IgD-negative memory B cell (primary cell): ENCODE results near the gene CEP162. TPM values are rescaled to one million over a fixed set of nuclear protein-coding genes. Genes with fewer than 3 reads are reported as not detected.

Source experiments
- H3K27ac Mint-ChIP-seq, 3 donors: one replicate each; pipeline ENCODE4 v1.8.0; 2020 to 2022; ENCODE audit warnings: mild to moderate bottlenecking in 3 of 3, mixed read lengths in 3 of 3, moderate library complexity in 1 of 3
- H3K27me3 Mint-ChIP-seq: one replicate; pipeline ENCODE4 v1.8.0; 2021; ENCODE audit warnings: mixed read lengths
- H3K36me3 Mint-ChIP-seq: one replicate; pipeline ENCODE4 v1.8.0; 2020; ENCODE audit warnings: mild to moderate bottlenecking, mixed read lengths
- H3K4me1 Mint-ChIP-seq, 3 donors: one replicate each; pipeline ENCODE4 v1.8.0; 2020 to 2022; ENCODE audit warnings: mixed read lengths in 3 of 3, mild to moderate bottlenecking in 1 of 3
- H3K4me3 Mint-ChIP-seq, 4 donors: one replicate each; pipeline ENCODE4 v1.8.0; 2020 to 2022; ENCODE audit warnings: mild to moderate bottlenecking in 4 of 4, mixed read lengths in 4 of 4, moderate library complexity in 3 of 4
- H3K9me3 Mint-ChIP-seq, 3 donors: one replicate each; pipeline ENCODE4 v1.8.0; 2020 to 2021; ENCODE audit warnings: mixed read lengths in 3 of 3, mild to moderate bottlenecking in 1 of 3
- polyA plus RNA-seq: library from polyadenylated mRNA; unstranded; fragments of 300-500 nt; fragmentation: Illumina TruSeq; gene quantifications from one replicate; pipeline ENCODE4 v1.2.3, GENCODE V29; 2021

The CEP162 gene
- polyA plus RNA-seq = 7.1 TPM

GRCh38 chr6:84227434-84228197, at the start of gene CEP162:
Gene CEP162 (minus strand): TSS chr6:84227643. CDS start chr6:84226393, 1,250 bp downstream.
- peak within 1 kb of the TSS; percentile 98 to 100 (median 100) for H3K4me3 Mint-ChIP-seq
- H3K27ac Mint-ChIP-seq = peak within 1 kb of the TSS; percentile 91 to 96 (median 94)
- H3K36me3 Mint-ChIP-seq = no peaks in the 10 kb centered on the region
- peaks cover 2% of the 10 kb centered on the region for H3K27me3 Mint-ChIP-seq
- no peaks in the 10 kb centered on the region for H3K9me3 Mint-ChIP-seq
- H3K4me1 Mint-ChIP-seq = peaks cover 9 to 11% (median 10%) of the 10 kb centered on the region in 3 donors

- H3K27ac Mint-ChIP-seq = no peak overlapping the region
- H3K4me1 Mint-ChIP-seq = no peaks in the 10 kb centered on the region
- H3K36me3 Mint-ChIP-seq = peaks cover 1% of the 10 kb centered on the region
- H3K9me3 Mint-ChIP-seq = peaks cover 0 to 2% (median 0%) of the 10 kb centered on the region in 3 donors
- no peaks in the 10 kb centered on the region for H3K27me3 Mint-ChIP-seq
- H3K4me3 Mint-ChIP-seq = no peak overlapping the region
Measured at GRCh38 chr6:84274856-84275255, 47.4 kb upstream of the CEP162 start.

DNA sequence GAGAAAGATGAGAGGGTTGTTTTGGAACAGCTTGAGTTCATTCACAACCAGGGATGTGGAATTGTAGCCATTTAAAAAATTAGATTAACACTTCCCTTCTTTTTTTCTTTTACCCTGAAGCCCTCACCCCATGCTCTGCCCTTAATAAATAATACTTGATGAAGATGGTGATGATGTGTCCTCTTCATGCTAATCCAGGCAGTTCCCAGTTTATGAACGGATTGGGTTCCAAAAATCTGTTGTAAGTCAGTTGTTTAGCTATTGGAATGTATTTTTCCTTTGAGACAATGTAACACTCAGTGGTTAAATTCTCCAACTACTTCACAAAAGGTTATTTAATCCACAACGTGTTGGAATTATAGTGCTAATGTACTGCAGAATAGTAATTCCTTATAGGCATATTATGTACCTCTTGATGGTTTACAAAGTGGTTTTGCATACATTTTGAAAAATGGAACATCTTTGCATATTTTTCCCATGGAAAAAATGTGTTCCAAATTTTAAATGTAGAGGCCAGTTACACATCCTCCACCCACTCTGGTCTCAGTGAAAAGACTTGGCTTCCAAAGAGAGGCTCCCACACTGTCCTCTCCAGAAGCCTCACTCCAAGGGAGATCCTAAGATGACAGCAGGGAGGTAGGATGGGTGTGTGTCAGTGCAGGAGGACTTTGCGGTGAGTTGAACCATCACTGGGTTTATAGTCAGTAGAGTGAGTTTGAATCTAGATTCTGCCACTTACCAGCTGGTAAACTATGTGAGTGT, 45.8 kb upstream of the CEP162 start:
- Mint-ChIP-seq H3K9me3 (peaks cover 0 to 2% (median 0%) of the 10 kb centered on the region in 3 donors), H3K4me3 (no peak overlapping the region), H3K36me3 (peaks cover 1% of the 10 kb centered on the region), H3K27me3 (peaks cover 1% of the 10 kb centered on the region), H3K27ac (no peak overlapping the region), H3K4me1 (no peaks in the 10 kb centered on the region)

GRCh38 chr6:84272298-84272697, 44.9 kb upstream of the CEP162 start:
- peaks cover 1% of the 10 kb centered on the region for H3K27me3 Mint-ChIP-seq
- peaks cover 1% of the 10 kb centered on the region for H3K36me3 Mint-ChIP-seq
- H3K4me1 Mint-ChIP-seq = no peaks in the 10 kb centered on the region
- no peak overlapping the region for H3K4me3 Mint-ChIP-seq
- no peak overlapping the region for H3K27ac Mint-ChIP-seq
- H3K9me3 Mint-ChIP-seq = peaks cover 0 to 2% (median 0%) of the 10 kb centered on the region in 3 donors

- H3K36me3 Mint-ChIP-seq = peaks cover 1% of the 10 kb centered on the region
Measured at GRCh38 chr6:84271061-84271716, 43.7 kb upstream of the CEP162 start.

DNA sequence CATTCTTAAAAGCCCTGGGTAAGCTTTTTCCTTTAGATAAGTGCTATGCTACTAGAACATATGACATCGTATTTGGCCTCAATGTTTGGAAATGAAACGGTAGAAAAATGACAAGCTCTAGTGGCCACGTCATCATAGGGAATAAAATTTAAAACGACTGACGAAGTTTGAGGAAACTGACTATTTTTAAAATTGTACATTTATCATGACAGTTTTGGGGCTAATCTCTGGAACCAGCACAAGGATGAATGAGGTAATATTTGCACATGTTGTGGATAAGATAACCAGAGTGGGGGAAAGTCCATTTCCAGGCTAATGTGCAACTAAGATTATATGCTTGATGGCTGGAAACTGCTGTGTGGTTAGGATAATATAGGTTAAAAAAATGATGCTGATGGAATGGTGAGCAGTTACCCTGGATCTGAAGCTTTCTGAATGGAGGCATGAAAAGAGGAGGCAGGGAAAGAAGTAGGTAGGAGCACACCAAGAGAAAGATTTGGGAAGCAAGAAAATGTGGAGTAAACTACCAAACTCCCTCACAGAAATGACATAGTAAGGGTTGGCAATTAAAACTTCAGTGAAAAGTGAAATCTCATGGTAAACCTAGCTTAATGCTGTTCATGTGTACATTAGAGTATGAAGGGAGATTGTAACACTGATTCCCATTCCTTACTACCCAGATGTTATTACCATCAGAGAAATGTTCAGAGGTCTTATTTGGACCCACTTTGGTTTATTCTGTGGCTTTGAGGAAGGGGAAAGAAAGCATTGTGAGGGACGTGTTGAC, 42.7 kb upstream of the CEP162 start:
- Mint-ChIP-seq H3K36me3 (peaks cover 1% of the 10 kb centered on the region), H3K27ac (no peak overlapping the region), H3K27me3 (peaks cover 1% of the 10 kb centered on the region), H3K9me3 (no peaks in the 10 kb centered on the region), H3K4me3 (no peak overlapping the region), H3K4me1 (no peaks in the 10 kb centered on the region)

More at GRCh38 chr6:84271061-84271716, 43.7 kb upstream of the CEP162 start:
- peaks cover 1% of the 10 kb centered on the region for H3K27me3 Mint-ChIP-seq
- peaks cover 0 to under 1% (median 0%) of the 10 kb centered on the region in 3 donors for H3K9me3 Mint-ChIP-seq
- H3K4me1 Mint-ChIP-seq = no peaks in the 10 kb centered on the region
- no peak overlapping the region for H3K27ac Mint-ChIP-seq
- no peak overlapping the region for H3K4me3 Mint-ChIP-seq

- Mint-ChIP-seq H3K27me3 (peaks cover 1% of the 10 kb centered on the region), H3K27ac (no peak overlapping the region), H3K36me3 (peaks cover 1% of the 10 kb centered on the region), H3K4me3 (no peak overlapping the region), H3K4me1 (no peaks in the 10 kb centered on the region), H3K9me3 (no peaks in the 10 kb centered on the region)
Measured at GRCh38 chr6:84268781-84269180, 41.3 kb upstream of the CEP162 start.

DNA sequence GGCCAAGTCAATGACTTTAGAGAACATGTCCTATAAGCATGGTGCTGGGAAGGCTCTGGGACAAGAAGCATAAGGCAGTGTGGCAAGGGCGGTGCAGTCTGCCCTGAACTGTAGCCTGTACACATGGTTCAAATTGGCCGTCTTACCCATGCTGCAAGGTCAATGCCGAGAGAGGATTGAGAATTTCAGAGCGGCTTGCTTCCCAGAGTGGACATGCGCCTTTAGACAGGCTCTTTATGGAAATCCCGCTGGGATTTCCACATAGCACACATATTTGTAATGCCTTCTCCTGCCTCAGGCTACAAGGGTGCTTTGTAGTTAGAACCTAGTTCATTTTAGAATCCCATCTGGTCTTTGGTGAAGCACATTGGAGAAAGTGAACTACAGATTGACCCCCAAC, 36.1 kb upstream of the CEP162 start:
- Mint-ChIP-seq H3K9me3 (no peaks in the 10 kb centered on the region), H3K27ac (no peak overlapping the region), H3K4me1 (peaks cover 0 to 5% (median 2%) of the 10 kb centered on the region in 3 donors), H3K4me3 (no peak overlapping the region), H3K27me3 (peaks cover 2% of the 10 kb centered on the region), H3K36me3 (no peaks in the 10 kb centered on the region)

- Mint-ChIP-seq H3K4me3 (no peak overlapping the region), H3K4me1 (peaks cover 0 to 6% (median 2%) of the 10 kb centered on the region in 3 donors)
Measured at GRCh38 chr6:84260926-84261325, 33.5 kb upstream of the CEP162 start.

DNA sequence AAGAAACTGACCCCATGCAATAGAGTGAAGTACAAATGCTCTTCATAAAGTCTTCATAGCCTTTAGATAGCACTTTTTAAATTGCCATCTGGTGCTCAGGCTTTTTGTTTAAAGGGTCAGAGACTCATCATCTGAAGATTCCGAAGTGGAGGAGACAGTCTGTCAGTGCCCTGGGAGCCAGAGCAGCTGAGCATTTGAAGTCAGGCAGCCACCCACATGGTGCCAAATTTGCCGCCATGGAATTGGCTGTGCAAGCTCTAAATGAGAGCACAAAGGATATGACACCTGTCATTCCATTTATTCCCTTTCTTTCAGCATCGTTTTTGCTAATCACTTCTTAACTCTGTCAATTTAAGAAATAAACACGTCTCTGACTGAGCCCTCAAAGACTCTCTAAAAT, 32.8 kb upstream of the CEP162 start:
- H3K27me3 Mint-ChIP-seq = peaks cover 2% of the 10 kb centered on the region
- H3K9me3 Mint-ChIP-seq = no peaks in the 10 kb centered on the region
- H3K36me3 Mint-ChIP-seq = no peaks in the 10 kb centered on the region

More at GRCh38 chr6:84260926-84261325, 33.5 kb upstream of the CEP162 start:
- Mint-ChIP-seq H3K27me3 (peaks cover 2% of the 10 kb centered on the region), H3K27ac (no peak overlapping the region), H3K9me3 (no peaks in the 10 kb centered on the region), H3K36me3 (no peaks in the 10 kb centered on the region)

GRCh38 chr6:84258866-84259265, 31.4 kb upstream of the CEP162 start:
- no peaks in the 10 kb centered on the region for H3K9me3 Mint-ChIP-seq
- H3K36me3 Mint-ChIP-seq = no peaks in the 10 kb centered on the region
- H3K4me1 Mint-ChIP-seq = peaks cover 0 to 6% (median 2%) of the 10 kb centered on the region in 3 donors
- H3K4me3 Mint-ChIP-seq = peak overlapping the region in 1 of 4 donors; percentile 73
- peaks cover 4% of the 10 kb centered on the region for H3K27me3 Mint-ChIP-seq
- H3K27ac Mint-ChIP-seq = no peak overlapping the region

More for the DNA sequence above, 32.8 kb upstream of the CEP162 start:
- Mint-ChIP-seq H3K4me1 (peaks cover 0 to 6% (median 2%) of the 10 kb centered on the region in 3 donors), H3K27ac (no peak overlapping the region), H3K4me3 (no peak overlapping the region)

GRCh38 chr6:84258268-84258667, 30.8 kb upstream of the CEP162 start:
- no peaks in the 10 kb centered on the region for H3K36me3 Mint-ChIP-seq
- peaks cover 5% of the 10 kb centered on the region for H3K27me3 Mint-ChIP-seq
- H3K4me3 Mint-ChIP-seq = no peak overlapping the region
- H3K4me1 Mint-ChIP-seq = peaks cover 0 to 6% (median 2%) of the 10 kb centered on the region in 3 donors
- no peaks in the 10 kb centered on the region for H3K9me3 Mint-ChIP-seq
- no peak overlapping the region for H3K27ac Mint-ChIP-seq

GRCh38 chr6:84255641-84256040, 28.2 kb upstream of the CEP162 start:
- no peak overlapping the region for H3K4me3 Mint-ChIP-seq
- H3K27me3 Mint-ChIP-seq = peaks cover 5% of the 10 kb centered on the region
- no peaks in the 10 kb centered on the region for H3K9me3 Mint-ChIP-seq
- H3K4me1 Mint-ChIP-seq = peaks cover 0 to 6% (median 2%) of the 10 kb centered on the region in 3 donors
- H3K27ac Mint-ChIP-seq = no peak overlapping the region
- no peaks in the 10 kb centered on the region for H3K36me3 Mint-ChIP-seq

- Mint-ChIP-seq H3K4me1 (peaks cover 0 to 6% (median 0%) of the 10 kb centered on the region in 3 donors), H3K36me3 (no peaks in the 10 kb centered on the region), H3K4me3 (no peak overlapping the region), H3K9me3 (no peaks in the 10 kb centered on the region), H3K27ac (no peak overlapping the region), H3K27me3 (peaks cover 5% of the 10 kb centered on the region)
Measured at GRCh38 chr6:84253380-84253779, 25.9 kb upstream of the CEP162 start.
